ENCODE measurements around the gene NDUFS6.

Gene NDUFS6

GRCh38 chr5:1760231-1760630 is 41.0 kb upstream of the NDUFS6 start:
- Histone ChIP-seq H3K27me3 (ENCODE audit: insufficient read depth, low read length) (peaks cover 19% of the 10 kb centered on the region), H3K27ac (ENCODE audit: low read depth, low read length) (no peak overlapping the region), H3K36me3 (ENCODE audit: insufficient read depth, low read length) (no peaks in the 10 kb centered on the region), H3K4me3 (ENCODE audit: low read depth, low read length) (no peak overlapping the region), H2AFZ (ENCODE audit: low read length, unreplicated experiment) (no peak overlapping the region), H3K79me2 (ENCODE audit: control insufficient read depth, insufficient read depth, low read length, unreplicated experiment) (no peaks in the 10 kb centered on the region), H3K4me1 (ENCODE audit: control insufficient read depth, insufficient read depth, low read length, unreplicated experiment) (no peaks in the 10 kb centered on the region)

DNA sequence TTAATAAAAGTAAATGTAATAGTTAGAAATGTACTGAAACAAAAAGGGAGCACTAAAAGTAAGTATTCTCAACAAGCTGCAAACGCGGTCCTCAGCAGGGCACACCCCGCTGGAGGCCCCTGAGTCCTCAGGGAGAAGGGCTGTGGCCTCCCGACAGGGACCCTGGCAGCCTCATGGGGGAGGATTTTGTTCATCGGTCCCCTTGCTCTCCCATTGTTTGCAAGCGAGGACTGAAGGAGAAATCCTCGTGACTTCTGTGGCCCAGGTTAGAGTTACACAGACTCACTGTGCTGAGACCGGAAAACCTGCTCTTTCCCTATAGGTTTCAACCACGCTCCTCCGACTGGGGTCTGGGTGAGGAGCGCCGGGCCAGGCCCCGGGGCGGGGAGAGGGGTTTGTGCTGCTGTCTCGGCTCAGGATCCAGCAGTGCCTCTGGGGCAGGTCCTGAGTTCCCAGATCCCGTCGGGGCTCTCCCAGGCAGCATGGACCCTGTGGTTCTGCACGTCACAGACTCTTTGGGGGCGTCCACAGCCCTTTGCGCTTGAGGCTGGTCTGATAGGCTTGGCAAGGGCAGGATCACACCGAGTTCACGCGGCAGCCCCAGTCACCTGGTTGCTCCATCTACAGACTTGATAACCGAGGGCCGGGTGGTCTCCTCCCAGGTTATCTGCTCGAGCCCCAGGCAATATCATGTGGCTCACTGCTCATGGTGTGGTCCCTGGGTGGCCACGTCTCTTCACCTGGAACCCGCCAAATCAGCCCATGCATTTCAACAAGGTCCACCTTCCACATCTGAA is 40.4 kb upstream of the NDUFS6 start:
- H3K36me3 ChIP-seq (ENCODE audit: insufficient read depth, low read length): no peaks in the 10 kb centered on the region
- H3K79me2 ChIP-seq (ENCODE audit: control insufficient read depth, insufficient read depth, low read length, unreplicated experiment): no peaks in the 10 kb centered on the region
- H3K4me3 ChIP-seq (ENCODE audit: low read depth, low read length): no peak overlapping the region
- peaks cover 15% of the 10 kb centered on the region for H3K27me3 ChIP-seq (ENCODE audit: insufficient read depth, low read length)
- H3K4me1 ChIP-seq (ENCODE audit: control insufficient read depth, insufficient read depth, low read length, unreplicated experiment): no peaks in the 10 kb centered on the region
- no peak overlapping the region for H2AFZ ChIP-seq (ENCODE audit: low read length, unreplicated experiment)
- no peak overlapping the region for H3K27ac ChIP-seq (ENCODE audit: low read depth, low read length)

DNA sequence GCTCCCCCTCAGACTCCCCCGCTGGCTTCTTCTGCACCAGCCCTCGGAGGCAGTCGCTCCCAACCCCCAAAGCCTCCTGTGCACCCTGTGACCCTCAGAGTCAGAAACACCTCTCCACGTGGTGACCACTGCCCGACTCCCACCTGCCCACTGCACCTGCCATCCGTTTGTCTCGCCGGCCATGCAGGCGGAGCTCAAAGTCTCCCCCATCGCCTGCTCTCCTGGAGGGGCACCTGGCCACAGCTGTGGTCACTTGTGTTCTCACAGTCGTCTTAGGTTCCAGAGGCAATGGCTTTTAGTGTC is 39.8 kb upstream of the NDUFS6 start:
- Histone ChIP-seq H3K27ac (ENCODE audit: low read depth, low read length) (no peak overlapping the region), H3K4me3 (ENCODE audit: low read depth, low read length) (no peak overlapping the region), H3K79me2 (ENCODE audit: control insufficient read depth, insufficient read depth, low read length, unreplicated experiment) (no peaks in the 10 kb centered on the region), H3K36me3 (ENCODE audit: insufficient read depth, low read length) (no peaks in the 10 kb centered on the region), H3K27me3 (ENCODE audit: insufficient read depth, low read length) (peaks cover 16% of the 10 kb centered on the region), H2AFZ (ENCODE audit: low read length, unreplicated experiment) (no peak overlapping the region), H3K4me1 (ENCODE audit: control insufficient read depth, insufficient read depth, low read length, unreplicated experiment) (no peaks in the 10 kb centered on the region)

DNA sequence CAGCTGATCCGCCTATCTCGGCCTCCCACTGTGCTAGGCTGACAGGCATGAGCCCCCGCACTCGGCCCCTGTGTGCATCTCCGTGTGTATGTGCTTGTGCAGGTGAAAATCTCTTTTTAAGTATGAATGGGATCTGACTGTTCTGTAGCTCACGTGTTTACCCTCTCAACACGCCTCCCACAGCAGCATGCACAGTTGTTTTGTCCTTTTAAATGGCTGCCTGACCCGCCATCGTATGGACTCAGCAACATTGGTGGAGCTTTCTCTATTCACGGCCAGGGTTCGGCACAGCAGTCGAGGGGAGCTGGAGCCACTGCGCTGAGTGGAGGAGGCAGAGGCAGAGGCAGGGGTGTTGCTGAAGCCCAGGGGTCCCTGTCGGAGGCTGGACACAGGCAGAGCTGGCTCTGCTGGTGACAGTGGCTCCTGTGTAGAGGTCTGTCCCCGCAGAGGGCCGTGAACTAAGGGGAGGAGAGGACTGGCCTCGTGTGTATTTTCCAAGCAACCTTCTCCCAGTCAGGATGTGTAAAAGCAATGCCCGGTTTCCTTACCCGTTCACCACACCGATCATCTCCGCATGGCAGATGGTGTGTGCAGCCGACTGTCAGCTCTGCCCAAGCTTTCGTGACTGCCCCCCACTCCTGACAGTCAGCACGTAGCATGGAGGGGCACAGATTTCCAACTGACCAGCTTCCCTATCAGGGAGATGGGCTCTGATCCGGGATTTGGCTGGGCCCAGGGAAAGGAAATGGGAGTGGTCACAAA is 38.9 kb upstream of the NDUFS6 start:
- no peaks in the 10 kb centered on the region for H3K4me1 ChIP-seq (ENCODE audit: control insufficient read depth, insufficient read depth, low read length, unreplicated experiment)
- H3K79me2 ChIP-seq (ENCODE audit: control insufficient read depth, insufficient read depth, low read length, unreplicated experiment): no peaks in the 10 kb centered on the region
- peaks cover 20% of the 10 kb centered on the region for H3K27me3 ChIP-seq (ENCODE audit: insufficient read depth, low read length)
- no peaks in the 10 kb centered on the region for H3K36me3 ChIP-seq (ENCODE audit: insufficient read depth, low read length)
- no peak overlapping the region for H3K27ac ChIP-seq (ENCODE audit: low read depth, low read length)
- no peak overlapping the region for H2AFZ ChIP-seq (ENCODE audit: low read length, unreplicated experiment)
- H3K4me3 ChIP-seq (ENCODE audit: low read depth, low read length): no peak overlapping the region

DNA sequence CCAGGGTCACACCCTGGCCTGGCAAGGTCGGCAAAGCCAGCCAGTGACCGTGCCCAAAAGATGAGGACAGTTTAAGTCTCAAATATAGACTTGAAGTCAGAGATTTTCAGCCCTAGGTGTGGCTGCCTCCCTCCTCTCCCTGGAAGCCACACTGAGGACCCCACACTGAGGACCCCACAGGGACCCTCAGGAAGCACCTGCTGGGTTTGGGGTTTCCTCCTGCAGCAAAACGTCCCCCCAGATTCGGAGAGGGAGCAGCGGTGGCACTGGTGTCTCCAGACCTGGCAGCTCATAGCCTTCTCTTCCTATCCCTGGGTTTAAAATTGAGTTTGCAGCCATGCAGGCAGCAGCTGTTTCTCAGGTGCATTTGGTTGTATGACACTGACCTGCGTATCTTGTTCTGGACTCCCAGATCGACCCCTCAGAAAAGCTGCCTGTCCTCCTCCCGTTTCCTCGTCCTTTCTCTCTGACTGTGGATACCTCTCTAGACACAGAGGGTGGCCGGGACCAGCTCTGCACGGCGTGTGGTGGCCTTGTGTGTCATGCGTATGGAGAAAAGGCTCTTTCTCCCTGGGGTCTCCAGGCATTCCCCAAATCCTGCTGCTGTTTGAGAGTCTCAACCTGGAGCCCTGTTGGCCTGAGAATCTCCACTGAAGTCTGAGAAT is 38.2 kb upstream of the NDUFS6 start:
- Histone ChIP-seq H2AFZ (ENCODE audit: low read length, unreplicated experiment) (peak overlapping the region; percentile 48), H3K27me3 (ENCODE audit: insufficient read depth, low read length) (peaks cover 23% of the 10 kb centered on the region), H3K27ac (ENCODE audit: low read depth, low read length) (no peak overlapping the region), H3K4me3 (ENCODE audit: low read depth, low read length) (no peak overlapping the region), H3K36me3 (ENCODE audit: insufficient read depth, low read length) (no peaks in the 10 kb centered on the region), H3K79me2 (ENCODE audit: control insufficient read depth, insufficient read depth, low read length, unreplicated experiment) (no peaks in the 10 kb centered on the region), H3K4me1 (ENCODE audit: control insufficient read depth, insufficient read depth, low read length, unreplicated experiment) (no peaks in the 10 kb centered on the region)

- Histone ChIP-seq H3K36me3 (ENCODE audit: insufficient read depth, low read length) (no peaks in the 10 kb centered on the region), H2AFZ (ENCODE audit: low read length, unreplicated experiment) (peak overlapping the region; percentile 48), H3K4me3 (ENCODE audit: low read depth, low read length) (no peak overlapping the region), H3K27me3 (ENCODE audit: insufficient read depth, low read length) (peaks cover 20% of the 10 kb centered on the region), H3K27ac (ENCODE audit: low read depth, low read length) (no peak overlapping the region), H3K4me1 (ENCODE audit: control insufficient read depth, insufficient read depth, low read length, unreplicated experiment) (no peaks in the 10 kb centered on the region), H3K79me2 (ENCODE audit: control insufficient read depth, insufficient read depth, low read length, unreplicated experiment) (no peaks in the 10 kb centered on the region)
Observed at GRCh38 chr5:1763548-1763911, 37.7 kb upstream of the NDUFS6 start.

- H2AFZ ChIP-seq (ENCODE audit: low read length, unreplicated experiment): no peak overlapping the region
- H3K79me2 ChIP-seq (ENCODE audit: control insufficient read depth, insufficient read depth, low read length, unreplicated experiment): no peaks in the 10 kb centered on the region
- H3K27me3 ChIP-seq (ENCODE audit: insufficient read depth, low read length): peaks cover 18% of the 10 kb centered on the region
- H3K4me1 ChIP-seq (ENCODE audit: control insufficient read depth, insufficient read depth, low read length, unreplicated experiment): no peaks in the 10 kb centered on the region
- no peak overlapping the region for H3K4me3 ChIP-seq (ENCODE audit: low read depth, low read length)
- H3K36me3 ChIP-seq (ENCODE audit: insufficient read depth, low read length): no peaks in the 10 kb centered on the region
- H3K27ac ChIP-seq (ENCODE audit: low read depth, low read length): no peak overlapping the region
Observed at GRCh38 chr5:1763960-1764605, 37.1 kb upstream of the NDUFS6 start.

- Histone ChIP-seq H2AFZ (ENCODE audit: low read length, unreplicated experiment) (no peak overlapping the region), H3K4me3 (ENCODE audit: low read depth, low read length) (no peak overlapping the region), H3K36me3 (ENCODE audit: insufficient read depth, low read length) (no peaks in the 10 kb centered on the region), H3K27ac (ENCODE audit: low read depth, low read length) (no peak overlapping the region), H3K27me3 (ENCODE audit: insufficient read depth, low read length) (peaks cover 18% of the 10 kb centered on the region), H3K4me1 (ENCODE audit: control insufficient read depth, insufficient read depth, low read length, unreplicated experiment) (no peaks in the 10 kb centered on the region), H3K79me2 (ENCODE audit: control insufficient read depth, insufficient read depth, low read length, unreplicated experiment) (no peaks in the 10 kb centered on the region)
Observed at GRCh38 chr5:1764606-1764960, 36.6 kb upstream of the NDUFS6 start.

DNA sequence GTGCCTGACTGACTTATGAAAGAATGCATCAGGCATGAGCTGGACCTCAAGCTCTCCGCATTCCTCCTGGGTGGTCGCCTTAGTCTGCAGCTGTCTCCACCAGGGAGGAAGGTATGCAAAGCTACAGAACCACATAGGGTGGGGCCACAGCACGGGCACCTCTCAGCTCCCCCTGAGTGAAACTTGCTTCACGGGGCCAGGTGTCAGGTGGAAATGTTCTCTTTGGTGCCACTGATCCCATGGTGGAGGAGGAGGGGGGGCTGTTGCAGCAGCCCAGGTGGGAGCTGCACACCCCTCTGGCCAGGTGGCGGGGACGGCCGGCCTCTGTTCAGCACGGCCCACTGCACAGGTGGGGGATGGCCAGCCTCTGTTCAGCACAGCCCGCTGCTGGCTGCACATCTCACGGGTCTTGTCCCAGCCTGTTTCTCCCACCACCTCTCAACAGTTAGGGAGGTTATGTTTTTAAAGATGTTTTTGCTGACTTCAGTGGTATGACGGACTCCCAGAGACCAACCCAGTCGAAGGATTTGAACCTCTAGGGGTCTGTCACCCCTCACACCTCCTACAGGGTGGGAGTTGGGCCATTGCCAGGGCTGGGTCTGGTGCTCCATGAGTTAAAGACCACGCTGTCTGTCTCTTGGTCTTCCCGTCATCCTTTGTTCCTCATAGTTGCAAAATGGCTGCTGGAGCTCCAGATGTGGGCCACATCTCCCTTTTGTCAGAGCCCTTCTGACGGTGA is 35.9 kb upstream of the NDUFS6 start:
- H3K4me1 ChIP-seq (ENCODE audit: control insufficient read depth, insufficient read depth, low read length, unreplicated experiment): no peaks in the 10 kb centered on the region
- peaks cover 19% of the 10 kb centered on the region for H3K27me3 ChIP-seq (ENCODE audit: insufficient read depth, low read length)
- no peaks in the 10 kb centered on the region for H3K79me2 ChIP-seq (ENCODE audit: control insufficient read depth, insufficient read depth, low read length, unreplicated experiment)
- H3K27ac ChIP-seq (ENCODE audit: low read depth, low read length): no peak overlapping the region
- no peak overlapping the region for H2AFZ ChIP-seq (ENCODE audit: low read length, unreplicated experiment)
- H3K36me3 ChIP-seq (ENCODE audit: insufficient read depth, low read length): no peaks in the 10 kb centered on the region
- no peak overlapping the region for H3K4me3 ChIP-seq (ENCODE audit: low read depth, low read length)

DNA sequence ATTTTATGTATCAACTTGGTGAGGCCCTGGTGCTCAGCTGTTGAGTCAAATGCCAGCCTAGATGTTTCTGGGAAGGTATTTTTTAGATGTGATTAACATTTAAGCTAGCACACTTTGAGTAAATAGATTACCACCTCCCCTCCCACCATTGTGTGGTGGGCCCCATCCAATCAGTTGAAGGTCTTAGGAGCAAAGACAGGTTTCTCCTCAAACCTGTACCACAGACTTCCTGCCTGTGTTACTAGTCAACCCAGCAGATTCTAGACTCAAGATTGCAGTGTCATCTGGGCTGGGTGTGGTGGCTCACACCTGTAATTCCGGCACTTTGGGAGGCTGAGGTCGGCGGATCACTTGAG is 35.3 kb upstream of the NDUFS6 start:
- Histone ChIP-seq H3K27me3 (ENCODE audit: insufficient read depth, low read length) (peaks cover 25% of the 10 kb centered on the region), H2AFZ (ENCODE audit: low read length, unreplicated experiment) (no peak overlapping the region), H3K4me3 (ENCODE audit: low read depth, low read length) (no peak overlapping the region), H3K4me1 (ENCODE audit: control insufficient read depth, insufficient read depth, low read length, unreplicated experiment) (no peaks in the 10 kb centered on the region), H3K36me3 (ENCODE audit: insufficient read depth, low read length) (no peaks in the 10 kb centered on the region), H3K27ac (ENCODE audit: low read depth, low read length) (no peak overlapping the region), H3K79me2 (ENCODE audit: control insufficient read depth, insufficient read depth, low read length, unreplicated experiment) (no peaks in the 10 kb centered on the region)
